Lower lobe of right lung (tissue), 2 donors: ENCODE data around the gene TMEM217. TPM values are rescaled to one million over a fixed set of nuclear protein-coding genes. Genes with fewer than 3 reads are reported as not detected.

ENCODE experiments used
- ATAC-seq, 2 donors: fragments of 200-7000 bp; cut with Tn5 transposase; one replicate each; pipeline ENCODE4 v1.9.1; 2020 to 2022; ENCODE audit warnings: mild to moderate bottlenecking in 2 of 2, moderate library complexity in 2 of 2
- DNase-seq: peaks from one replicate; pipeline ENCODE4 v3.0.0-alpha.2; 2020
- H3K27ac ChIP-seq: fragments of 200-600 bp; one replicate; pipeline ENCODE4 v1.8.0; 2022
- H3K27me3 ChIP-seq: fragments of 200-600 bp; one replicate; pipeline ENCODE4 v1.8.0; 2022; ENCODE audit warnings: low read depth
- H3K36me3 ChIP-seq: fragments of 200-600 bp; one replicate; pipeline ENCODE4 v1.8.0; 2022; ENCODE audit warnings: mild to moderate bottlenecking
- H3K4me1 ChIP-seq: fragments of 200-600 bp; one replicate; pipeline ENCODE4 v1.8.0; 2022
- H3K4me3 ChIP-seq: fragments of 200-600 bp; one replicate; pipeline ENCODE4 v1.8.0; 2022; ENCODE audit warnings: mild to moderate bottlenecking
- H3K9me3 ChIP-seq: fragments of 200-600 bp; one replicate; pipeline ENCODE4 v1.8.0; 2022
- intact Hi-C: fragments of 100-400 bp; cut with DNase I; formaldehyde crosslinking; loops from one replicate; pipeline ENCODE4 v1.11.0; 2022
- total RNA-seq: library from RNA; stranded (reverse); fragmentation: NEBNext Ultra II Directional; extraction: Animal tissue kit (Norgen Biotek cat#: 25700); gene quantifications from one replicate; pipeline ENCODE4 v1.2.1, GENCODE V29; 2021
- TF ChIP-seq, protein P1 (sequence below): fragments of 200-600 bp; IDR thresholded peaks from one replicate; pipeline ENCODE4 v1.8.0; 2022; ENCODE audit warnings: antibody characterized with exemption, mild to moderate bottlenecking
- donor health status: DM: no; HTN: yes; CAD: no; lungs with severe emphysema.

The TMEM217 gene
- total RNA-seq, 1 donor from 2014 or later: 1.1 TPM

DNA sequence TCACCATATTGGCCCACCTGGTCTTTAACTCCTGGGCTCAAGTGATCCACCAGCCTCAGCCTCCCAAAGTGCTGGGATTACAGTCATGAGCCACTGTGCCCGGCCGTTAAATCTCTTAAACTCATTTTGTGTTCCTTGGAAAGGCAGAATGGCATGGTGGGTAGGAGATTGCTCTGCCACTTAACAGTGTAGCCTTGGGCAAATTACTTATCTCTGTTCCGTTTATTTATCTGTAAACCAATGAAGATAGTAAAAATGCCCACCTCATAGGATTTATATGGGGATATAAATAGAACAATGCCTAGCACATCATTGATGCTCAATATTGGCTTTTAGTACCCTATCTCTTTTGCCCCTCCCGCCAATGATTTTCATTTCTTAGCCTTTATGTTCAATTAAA lies 95.2 kb downstream of the TMEM217 start:
- Histone ChIP-seq H3K4me3 (no peak overlapping the region), H3K27me3 (no peaks in the 10 kb centered on the region), H3K36me3 (no peaks in the 10 kb centered on the region), H3K27ac (no peak overlapping the region), H3K4me1 (peaks cover 8% of the 10 kb centered on the region), H3K9me3 (no peaks in the 10 kb centered on the region)
- intact Hi-C loops: no loop called here
- ATAC-seq (no peak), DNase-seq (no peak)
- TF ChIP-seq, protein P1, sequence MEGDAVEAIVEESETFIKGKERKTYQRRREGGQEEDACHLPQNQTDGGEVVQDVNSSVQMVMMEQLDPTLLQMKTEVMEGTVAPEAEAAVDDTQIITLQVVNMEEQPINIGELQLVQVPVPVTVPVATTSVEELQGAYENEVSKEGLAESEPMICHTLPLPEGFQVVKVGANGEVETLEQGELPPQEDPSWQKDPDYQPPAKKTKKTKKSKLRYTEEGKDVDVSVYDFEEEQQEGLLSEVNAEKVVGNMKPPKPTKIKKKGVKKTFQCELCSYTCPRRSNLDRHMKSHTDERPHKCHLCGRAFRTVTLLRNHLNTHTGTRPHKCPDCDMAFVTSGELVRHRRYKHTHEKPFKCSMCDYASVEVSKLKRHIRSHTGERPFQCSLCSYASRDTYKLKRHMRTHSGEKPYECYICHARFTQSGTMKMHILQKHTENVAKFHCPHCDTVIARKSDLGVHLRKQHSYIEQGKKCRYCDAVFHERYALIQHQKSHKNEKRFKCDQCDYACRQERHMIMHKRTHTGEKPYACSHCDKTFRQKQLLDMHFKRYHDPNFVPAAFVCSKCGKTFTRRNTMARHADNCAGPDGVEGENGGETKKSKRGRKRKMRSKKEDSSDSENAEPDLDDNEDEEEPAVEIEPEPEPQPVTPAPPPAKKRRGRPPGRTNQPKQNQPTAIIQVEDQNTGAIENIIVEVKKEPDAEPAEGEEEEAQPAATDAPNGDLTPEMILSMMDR: no peak

Other genes starting within 250 kb of the TMEM217 start
- gene PIM1, start 88.0 kb downstream of the TMEM217 start, total RNA-seq: 56.8 TPM
- 11.5 TPM for gene TBC1D22B, start 372 bp downstream of the TMEM217 start, total RNA-seq
- gene RNF8, start 95.8 kb upstream of the TMEM217 start, total RNA-seq: 13.1 TPM
- gene CMTR1, start 175.1 kb upstream of the TMEM217 start, total RNA-seq: 42.9 TPM
- gene CCDC167, start 241.7 kb upstream of the TMEM217 start, total RNA-seq: 12.7 TPM